Smooth muscle cell (in vitro differentiated cells): ENCODE measurements around the gene STXBP6. TPM values are rescaled to one million over a fixed set of nuclear protein-coding genes. Genes with fewer than 3 reads are reported as not detected.

ENCODE experiments used
- DNase-seq: peaks from one replicate; lab custom pipeline; 2025; ENCODE audit not compliant: unreplicated experiment; lab: John Stamatoyannopoulos, UW
- H2AFZ ChIP-seq: fragments of 200-600 bp; sonication (generic); 2 replicates; pipeline ENCODE4 v1.6.0; 2016; ENCODE audit warnings: antibody characterized with exemption, low read depth, mild to moderate bottlenecking
- H3F3A ChIP-seq: fragments of 200-600 bp; sonication (generic); 2 replicates; pipeline ENCODE4 v1.6.0; 2017; ENCODE audit warnings: antibody characterized with exemption, low read depth
- H3K27ac ChIP-seq: fragments of 200-600 bp; sonication (generic); 2 replicates; pipeline ENCODE4 v1.5.1; 2016; ENCODE audit warnings: low read depth, mild to moderate bottlenecking
- H3K27me3 ChIP-seq: fragments of 200-600 bp; sonication (generic); 2 replicates; pipeline ENCODE4 v1.6.1; 2016; ENCODE audit warnings: low read depth, mild to moderate bottlenecking
- H3K36me3 ChIP-seq: fragments of 200-600 bp; sonication (generic); 2 replicates; pipeline ENCODE4 v1.5.1; 2016; ENCODE audit warnings: low read depth
- H3K4me1 ChIP-seq: fragments of 200-600 bp; sonication (generic); 2 replicates; pipeline ENCODE4 v1.5.1; 2016; ENCODE audit warnings: low read depth
- H3K4me2 ChIP-seq: fragments of 200-600 bp; sonication (generic); 2 replicates; pipeline ENCODE4 v1.6.0; 2016; ENCODE audit warnings: mild to moderate bottlenecking
- H3K4me3 ChIP-seq: fragments of 200-600 bp; sonication (generic); 2 replicates; pipeline ENCODE4 v1.5.1; 2016; ENCODE audit warnings: mild to moderate bottlenecking
- H3K79me2 ChIP-seq: fragments of 200-600 bp; sonication (generic); 2 replicates; pipeline ENCODE4 v1.6.0; 2016; ENCODE audit warnings: low read depth, mild to moderate bottlenecking
- H3K9ac ChIP-seq: fragments of 200-600 bp; sonication (generic); 2 replicates; pipeline ENCODE4 v1.6.0; 2016; ENCODE audit warnings: low read depth
- H3K9me3 ChIP-seq: fragments of 200-600 bp; sonication (generic); replicated peaks from 2 replicates; pipeline ENCODE4 v1.5.1; 2016; ENCODE audit warnings: low read depth
- H4K20me1 ChIP-seq: fragments of 200-600 bp; sonication (generic); 2 replicates; pipeline ENCODE4 v1.6.0; 2016; ENCODE audit warnings: low read depth
- WGBS: methylation state at CpG from one replicate; pipeline ENCODE4 v1.1.7; 2016; ENCODE audit warnings: low lambda C conversion rate; 5-methylcytosine and 5-hydroxymethylcytosine counted together
- polyA plus RNA-seq: library from polyadenylated mRNA; unstranded; fragments of >200 nt; fragmentation: Nextera tagmentation; extraction: Ambion mirVana; gene quantifications from 2 replicates; pipeline ENCODE4 v1.2.1, GENCODE V29; 2016
- total RNA-seq: library from RNA; depleted of rRNA; stranded (reverse); fragments of >200 nt; gene quantifications from 2 replicates; pipeline ENCODE4 v1.2.3, GENCODE V29; 2014
- TF ChIP-seq, protein P1 (sequence below): fragments of 200-600 bp; sonication (generic); IDR thresholded peaks from 2 replicates; pipeline ENCODE4 v1.5.1; 2017; ENCODE audit warnings: borderline replicate concordance, mild to moderate bottlenecking, antibody characterized with exemption; ENCODE audit not compliant: insufficient read depth, poor library complexity, severe bottlenecking

STXBP6 gene
- total and polyA plus RNA-seq, 2 experiments from 2014 or later: 144 to 170 TPM

- no peaks in the 10 kb centered on the region for H4K20me1 ChIP-seq
- no peaks in the 10 kb centered on the region for H3K36me3 ChIP-seq
- no peaks in the 10 kb centered on the region for H3K79me2 ChIP-seq
- H3K4me2 ChIP-seq: no peak overlapping the region
- no peak overlapping the region for H3K27ac ChIP-seq
- TF ChIP-seq, protein P1, sequence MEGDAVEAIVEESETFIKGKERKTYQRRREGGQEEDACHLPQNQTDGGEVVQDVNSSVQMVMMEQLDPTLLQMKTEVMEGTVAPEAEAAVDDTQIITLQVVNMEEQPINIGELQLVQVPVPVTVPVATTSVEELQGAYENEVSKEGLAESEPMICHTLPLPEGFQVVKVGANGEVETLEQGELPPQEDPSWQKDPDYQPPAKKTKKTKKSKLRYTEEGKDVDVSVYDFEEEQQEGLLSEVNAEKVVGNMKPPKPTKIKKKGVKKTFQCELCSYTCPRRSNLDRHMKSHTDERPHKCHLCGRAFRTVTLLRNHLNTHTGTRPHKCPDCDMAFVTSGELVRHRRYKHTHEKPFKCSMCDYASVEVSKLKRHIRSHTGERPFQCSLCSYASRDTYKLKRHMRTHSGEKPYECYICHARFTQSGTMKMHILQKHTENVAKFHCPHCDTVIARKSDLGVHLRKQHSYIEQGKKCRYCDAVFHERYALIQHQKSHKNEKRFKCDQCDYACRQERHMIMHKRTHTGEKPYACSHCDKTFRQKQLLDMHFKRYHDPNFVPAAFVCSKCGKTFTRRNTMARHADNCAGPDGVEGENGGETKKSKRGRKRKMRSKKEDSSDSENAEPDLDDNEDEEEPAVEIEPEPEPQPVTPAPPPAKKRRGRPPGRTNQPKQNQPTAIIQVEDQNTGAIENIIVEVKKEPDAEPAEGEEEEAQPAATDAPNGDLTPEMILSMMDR: no peak
- H3K4me1 ChIP-seq: no peaks in the 10 kb centered on the region
- H3K9me3 ChIP-seq: no peaks in the 10 kb centered on the region
- no peak for DNase-seq
- no peaks in the 10 kb centered on the region for H3F3A ChIP-seq
- 89% methylated on average over 2 of the region's 2 CpGs for WGBS
- no peaks in the 10 kb centered on the region for H3K27me3 ChIP-seq
- no peak overlapping the region for H3K9ac ChIP-seq
- H2AFZ ChIP-seq: no peak overlapping the region
- H3K4me3 ChIP-seq: no peak overlapping the region
These were observed 17.7 kb upstream of the STXBP6 start for GRCh38 chr14:25067600-25067999.

DNA sequence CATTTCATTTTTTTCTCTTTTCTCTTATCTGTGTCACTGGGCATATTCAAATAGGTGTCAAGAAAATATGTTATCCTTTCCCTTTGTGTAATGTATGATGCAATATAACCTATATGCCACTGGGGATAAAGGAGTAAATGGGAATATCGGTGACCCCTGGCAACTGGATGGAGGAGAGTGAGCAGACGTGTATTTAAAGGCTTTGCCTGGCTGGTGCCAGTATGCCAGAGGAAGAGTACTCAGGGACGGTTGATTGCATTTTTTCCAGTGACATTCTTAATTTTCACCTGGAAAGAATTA lies 12.0 kb upstream of the STXBP6 start:
- 75% methylated on average over 3 of the region's 3 CpGs for WGBS
- no peaks in the 10 kb centered on the region for H3K36me3 ChIP-seq

DNA sequence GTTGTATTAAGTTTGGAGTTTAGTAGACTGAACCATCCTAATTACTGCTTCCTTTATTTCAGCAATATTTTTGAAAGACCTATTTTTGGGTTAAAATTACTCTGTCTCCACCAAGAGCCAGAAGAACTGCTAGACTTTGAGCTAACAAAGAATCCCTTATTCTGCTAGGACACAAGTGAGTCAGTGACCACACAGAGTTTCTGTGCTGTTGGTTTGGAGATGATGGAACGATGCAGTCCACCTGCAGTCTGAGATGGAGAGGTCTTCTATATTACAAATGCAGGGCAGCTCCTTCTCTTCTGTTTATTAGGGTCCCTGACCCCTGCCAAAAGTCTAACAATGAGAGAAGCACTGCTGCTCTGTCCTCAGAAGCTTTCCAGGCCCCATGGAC lies 6.7 kb upstream of the STXBP6 start:
- TF ChIP-seq, protein P1: no peak
- Histone ChIP-seq H3K4me2 (peak overlapping the region; percentile 40), H2AFZ (no peak overlapping the region), H4K20me1 (no peaks in the 10 kb centered on the region), H3K9ac (no peak overlapping the region), H3K4me3 (no peak overlapping the region), H3K79me2 (peaks cover 7% of the 10 kb centered on the region), H3K27me3 (peaks cover 6% of the 10 kb centered on the region), H3K27ac (peak overlapping the region; percentile 70), H3F3A (no peaks in the 10 kb centered on the region), H3K9me3 (no peaks in the 10 kb centered on the region), H3K4me1 (peaks cover 5% of the 10 kb centered on the region), H3K36me3 (no peaks in the 10 kb centered on the region)
- no peak for DNase-seq
- 24% methylated on average over 1 of the region's 1 CpG for WGBS

More for the DNA sequence above, 12.0 kb upstream of the STXBP6 start:
- TF ChIP-seq, protein P1: no peak
- no peaks in the 10 kb centered on the region for H3K9me3 ChIP-seq
- no peak overlapping the region for H3K4me3 ChIP-seq
- no peaks in the 10 kb centered on the region for H3F3A ChIP-seq
- H3K79me2 ChIP-seq: no peaks in the 10 kb centered on the region
- no peak overlapping the region for H2AFZ ChIP-seq
- no peak overlapping the region for H3K4me2 ChIP-seq
- H3K9ac ChIP-seq: no peak overlapping the region
- H3K27ac ChIP-seq: no peak overlapping the region
- H4K20me1 ChIP-seq: no peaks in the 10 kb centered on the region
- no peak for DNase-seq
- H3K27me3 ChIP-seq: no peaks in the 10 kb centered on the region
- no peaks in the 10 kb centered on the region for H3K4me1 ChIP-seq

- no peak for DNase-seq
- H3K4me1 ChIP-seq: peaks cover 8% of the 10 kb centered on the region
- H3K9me3 ChIP-seq: no peaks in the 10 kb centered on the region
- no peak overlapping the region for H3K4me3 ChIP-seq
- no peaks in the 10 kb centered on the region for H3F3A ChIP-seq
- H3K27me3 ChIP-seq: peaks cover 6% of the 10 kb centered on the region
- H2AFZ ChIP-seq: no peak overlapping the region
- H3K4me2 ChIP-seq: peak overlapping the region; percentile 40
- TF ChIP-seq, protein P1: no peak
- no peak overlapping the region for H3K9ac ChIP-seq
- H3K36me3 ChIP-seq: no peaks in the 10 kb centered on the region
- 31% methylated on average over 2 of the region's 2 CpGs for WGBS
- peak overlapping the region; percentile 70 for H3K27ac ChIP-seq
- H4K20me1 ChIP-seq: no peaks in the 10 kb centered on the region
- H3K79me2 ChIP-seq: peaks cover 13% of the 10 kb centered on the region
These were observed 6.2 kb upstream of the STXBP6 start for GRCh38 chr14:25055992-25056687.
